Renal cortex interstitium (tissue), 11 donors: ENCODE data around the gene PLXDC2. TPM values are rescaled to one million over a fixed set of nuclear protein-coding genes. Genes with fewer than 3 reads are reported as not detected.

Source experiments
- DNase-seq, 11 donors: peaks; one replicate each; pipeline ENCODE4 v3.0.0-alpha.2; 2013; ENCODE audit warnings: low read depth in 9 of 11, low spot score in 4 of 11; ENCODE audit errors: extremely low read depth in 1 of 11
- polyA plus RNA-seq, 3 donors: library from polyadenylated mRNA; unstranded; fragments of 120-200 nt; gene quantifications; one replicate each; pipeline ENCODE4 v1.2.1, GENCODE V29; 2013; ENCODE audit not compliant: insufficient read length in 3 of 3

PLXDC2 gene
- polyA plus RNA-seq, 3 donors: 32.2 to 42.6 (median 33.2) TPM

- DNase-seq: no peak
These were observed 23.3 kb downstream of the PLXDC2 start for GRCh38 chr10:19839552-19839951.

GRCh38 chr10:19840776-19841175, 24.5 kb downstream of the PLXDC2 start:
- no peak for DNase-seq

- DNase-seq: no peak
These were observed 27.3 kb downstream of the PLXDC2 start for GRCh38 chr10:19843487-19843886.

GRCh38 chr10:19845503-19846368, 29.5 kb downstream of the PLXDC2 start:
- DNase-seq: no peak

GRCh38 chr10:19847321-19847720, 31.1 kb downstream of the PLXDC2 start:
- no peak for DNase-seq

GRCh38 chr10:19848226-19848985, 32.2 kb downstream of the PLXDC2 start:
- no peak for DNase-seq

- DNase-seq: no peak
These were observed 37.6 kb downstream of the PLXDC2 start for GRCh38 chr10:19853831-19854230.

- DNase-seq: no peak
These were observed 41.6 kb downstream of the PLXDC2 start for GRCh38 chr10:19857876-19858275.

- DNase-seq: no peak
These were observed 43.9 kb downstream of the PLXDC2 start for GRCh38 chr10:19860107-19860506.

GRCh38 chr10:19862811-19863515, 46.7 kb downstream of the PLXDC2 start:
- DNase-seq: no peak

- DNase-seq: no peak
These were observed 49.4 kb downstream of the PLXDC2 start for GRCh38 chr10:19865676-19866075.

GRCh38 chr10:19869370-19869769, 53.1 kb downstream of the PLXDC2 start:
- DNase-seq: no peak

GRCh38 chr10:19872504-19873271, 56.5 kb downstream of the PLXDC2 start:
- no peak for DNase-seq

GRCh38 chr10:19874190-19874589, 58.0 kb downstream of the PLXDC2 start:
- DNase-seq: no peak

- DNase-seq: no peak
These were observed 58.6 kb downstream of the PLXDC2 start for GRCh38 chr10:19874791-19875190.

GRCh38 chr10:19876570-19876969, 60.3 kb downstream of the PLXDC2 start:
- DNase-seq: no peak

GRCh38 chr10:19877466-19878255, 61.4 kb downstream of the PLXDC2 start:
- DNase-seq: no peak

- DNase-seq: no peak
These were observed 66.4 kb downstream of the PLXDC2 start for GRCh38 chr10:19882621-19883020.
